Activated CD4-positive, alpha-beta T cell treated with anti-CD3 and anti-CD28 coated beads, Interleukin-2, amount 50 U/mL, for 16 hours (primary cell): ENCODE data around the gene ZBP1.

ENCODE experiments used
- DNase-seq: peaks from one replicate; pipeline ENCODE4 v3.0.0-alpha.2; 2020

ZBP1 gene

DNA sequence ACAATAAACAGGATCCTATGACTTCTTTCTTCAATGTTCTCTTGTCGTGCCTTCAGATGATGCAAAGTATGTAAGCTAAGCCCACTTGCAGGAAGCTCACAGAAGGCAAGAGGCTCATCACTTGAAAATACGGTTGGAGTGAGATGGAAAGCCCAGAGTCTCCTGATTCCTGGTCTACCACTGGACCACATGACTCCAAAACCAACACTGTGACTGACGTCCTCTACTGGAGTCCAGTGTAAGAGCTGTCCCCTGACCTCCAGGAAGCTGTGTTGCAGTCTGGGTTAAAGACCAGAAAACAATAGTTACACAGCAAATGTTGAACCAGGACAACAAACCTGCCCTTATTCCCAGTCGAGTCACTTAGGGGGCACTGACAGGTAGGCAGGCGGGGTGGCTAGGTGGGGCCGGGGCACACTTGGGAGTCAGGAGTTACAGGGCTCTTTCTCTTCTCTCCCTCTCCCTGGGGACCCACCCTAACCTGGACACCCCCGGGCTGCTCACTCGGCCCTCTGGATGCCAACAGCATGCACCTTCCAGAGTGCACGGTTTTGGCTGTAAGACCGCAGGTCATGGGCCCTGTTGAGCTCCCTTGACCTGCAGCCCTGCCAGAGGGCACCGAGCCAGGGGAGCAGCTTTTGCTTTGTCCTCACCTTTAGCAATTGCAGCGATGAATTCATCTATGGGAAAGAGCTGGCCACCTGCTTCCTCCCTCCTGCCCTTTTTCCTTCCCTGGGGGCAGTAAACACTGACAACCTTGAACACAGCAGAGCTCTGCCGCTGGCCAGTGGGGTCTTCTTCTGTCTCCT lies 51.9 kb downstream of the ZBP1 start:
- DNase-seq: no peak

DNA sequence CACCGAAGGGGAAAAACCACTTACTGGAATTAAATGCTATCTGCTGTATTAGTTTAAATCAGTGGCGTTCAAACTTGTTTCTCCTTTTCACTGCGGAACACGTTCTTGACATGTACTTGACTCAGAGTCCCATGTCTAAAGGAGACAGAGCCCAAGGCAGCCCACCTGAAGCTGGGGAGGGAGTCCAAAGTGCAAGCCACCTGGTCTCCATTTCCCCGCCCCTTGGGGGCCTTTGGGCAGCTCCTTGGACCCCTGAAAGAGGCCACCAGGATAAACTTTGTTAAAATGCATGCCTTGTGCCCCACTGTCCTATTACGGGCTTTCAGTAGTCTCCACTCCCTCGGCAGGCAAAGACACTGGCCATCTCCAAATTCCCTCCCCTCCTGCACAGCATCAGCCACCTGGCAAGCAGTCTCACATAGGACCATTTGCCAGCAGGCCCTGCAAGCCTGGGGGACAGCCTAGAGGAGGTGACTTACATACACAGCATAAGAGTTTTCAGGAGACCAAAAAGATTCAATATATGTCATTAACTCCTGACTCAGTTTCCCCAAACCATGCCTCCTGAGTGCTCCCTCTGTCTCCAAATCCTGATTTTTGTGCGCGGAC lies 52.7 kb downstream of the ZBP1 start:
- DNase-seq: no peak

DNA sequence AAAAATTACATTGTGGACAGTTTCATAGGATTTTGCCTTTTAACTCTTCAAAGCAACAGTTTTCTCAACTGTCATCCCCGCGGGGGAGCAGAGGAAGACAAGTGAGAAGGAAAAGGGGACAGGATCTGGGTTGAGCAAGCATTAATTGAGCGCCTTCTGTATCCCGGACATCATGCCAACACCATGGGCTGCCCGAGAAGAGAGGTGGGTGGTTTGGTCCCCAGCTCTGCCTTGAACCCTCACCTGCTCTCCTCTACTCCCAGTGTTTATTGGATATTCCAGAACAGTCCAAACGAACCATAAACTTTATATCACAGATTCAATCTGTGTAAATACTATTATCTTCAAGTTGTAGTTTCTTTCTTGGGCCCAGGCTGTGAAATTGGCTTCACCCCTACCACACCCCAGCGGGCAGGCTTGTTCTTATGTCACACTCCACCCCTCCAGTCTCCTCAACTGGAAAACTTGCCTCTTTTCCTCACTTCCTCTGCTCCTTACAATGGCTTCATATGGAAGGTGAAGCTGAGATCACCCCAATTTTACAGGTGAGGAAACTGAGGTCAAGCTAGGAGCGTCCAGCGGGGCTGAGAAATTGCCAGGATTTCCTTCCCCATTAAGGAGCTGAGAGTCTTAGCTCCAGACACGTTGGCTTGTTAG lies 53.3 kb downstream of the ZBP1 start:
- no peak for DNase-seq

DNA sequence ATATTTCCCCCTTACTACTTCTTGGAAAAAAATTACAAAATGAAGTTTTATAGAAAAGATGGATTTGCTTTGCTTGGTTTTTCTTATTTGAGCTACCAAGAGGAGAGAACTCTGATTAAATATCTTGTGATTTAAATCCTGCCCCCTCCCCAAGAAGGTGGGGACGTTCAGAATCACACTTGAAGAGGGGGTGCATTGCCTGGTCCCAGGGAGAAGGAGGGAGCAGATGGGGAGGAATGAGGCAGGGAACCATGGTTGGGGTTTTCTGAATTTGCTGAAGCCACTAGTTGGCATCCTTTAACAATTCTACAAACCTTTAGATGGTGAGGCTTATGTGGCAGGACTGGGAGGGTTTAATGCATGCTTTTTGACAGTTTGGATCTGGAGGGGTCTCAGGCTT lies 53.8 kb downstream of the ZBP1 start:
- no peak for DNase-seq

DNA sequence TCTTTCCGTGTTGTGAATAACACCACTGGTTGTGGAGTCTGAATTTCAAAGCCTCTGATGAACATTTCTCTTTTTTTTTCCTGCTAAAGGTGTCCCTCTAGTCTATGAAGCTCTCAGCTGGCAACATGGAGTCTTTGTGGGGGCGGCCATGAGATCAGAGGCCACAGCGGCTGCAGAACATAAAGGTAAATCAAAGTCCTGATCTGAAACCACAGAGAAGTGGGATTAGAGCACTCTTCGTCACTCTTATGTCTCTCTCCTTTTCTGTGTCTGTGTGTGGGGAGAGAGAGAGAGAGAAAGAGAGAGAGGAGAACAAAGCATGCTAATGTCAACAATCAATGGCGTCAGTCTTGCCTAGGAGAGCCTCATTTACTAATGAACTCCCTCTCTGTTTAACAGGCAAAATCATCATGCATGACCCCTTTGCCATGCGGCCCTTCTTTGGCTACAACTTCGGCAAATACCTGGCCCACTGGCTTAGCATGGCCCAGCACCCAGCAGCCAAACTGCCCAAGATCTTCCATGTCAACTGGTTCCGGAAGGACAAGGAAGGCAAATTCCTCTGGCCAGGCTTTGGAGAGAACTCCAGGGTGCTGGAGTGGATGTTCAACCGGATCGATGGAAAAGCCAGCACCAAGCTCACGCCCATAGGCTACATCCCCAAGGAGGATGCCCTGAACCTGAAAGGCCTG lies 55.1 kb downstream of the ZBP1 start:
- DNase-seq: no peak

DNA sequence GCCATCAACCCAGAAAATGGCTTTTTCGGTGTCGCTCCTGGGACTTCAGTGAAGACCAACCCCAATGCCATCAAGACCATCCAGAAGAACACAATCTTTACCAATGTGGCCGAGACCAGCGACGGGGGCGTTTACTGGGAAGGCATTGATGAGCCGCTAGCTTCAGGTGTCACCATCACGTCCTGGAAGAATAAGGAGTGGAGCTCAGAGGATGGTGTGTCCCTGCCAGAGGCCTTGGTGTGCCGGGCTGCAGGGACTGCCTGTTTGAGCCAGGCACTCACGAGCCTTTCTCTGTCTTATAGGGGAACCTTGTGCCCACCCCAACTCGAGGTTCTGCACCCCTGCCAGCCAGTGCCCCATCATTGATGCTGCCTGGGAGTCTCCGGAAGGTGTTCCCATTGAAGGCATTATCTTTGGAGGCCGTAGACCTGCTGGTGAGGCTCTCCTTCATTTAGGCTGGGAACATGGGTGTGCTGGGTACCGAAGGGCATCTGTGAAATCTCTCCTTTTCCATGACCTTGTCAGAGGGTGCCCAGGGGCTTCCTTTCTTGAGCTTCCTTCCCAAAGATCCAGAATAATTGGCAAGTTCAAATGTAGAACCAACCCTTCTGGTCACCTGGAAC lies 55.9 kb downstream of the ZBP1 start:
- DNase-seq: no peak

DNA sequence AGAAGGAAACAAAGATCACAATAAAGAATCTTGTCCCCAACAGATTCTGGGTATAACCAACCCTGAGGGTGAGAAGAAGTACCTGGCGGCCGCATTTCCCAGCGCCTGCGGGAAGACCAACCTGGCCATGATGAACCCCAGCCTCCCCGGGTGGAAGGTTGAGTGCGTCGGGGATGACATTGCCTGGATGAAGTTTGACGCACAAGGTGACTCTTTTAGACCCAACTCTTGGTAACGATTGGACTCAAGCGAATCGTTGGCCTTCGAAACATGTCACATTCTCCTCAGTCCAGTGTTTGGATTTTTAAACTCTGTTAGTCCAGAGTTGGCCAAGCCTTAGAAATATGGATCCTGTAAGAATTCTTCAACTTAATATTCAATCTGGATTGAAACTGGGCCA lies 56.7 kb downstream of the ZBP1 start:
- no peak for DNase-seq

DNA sequence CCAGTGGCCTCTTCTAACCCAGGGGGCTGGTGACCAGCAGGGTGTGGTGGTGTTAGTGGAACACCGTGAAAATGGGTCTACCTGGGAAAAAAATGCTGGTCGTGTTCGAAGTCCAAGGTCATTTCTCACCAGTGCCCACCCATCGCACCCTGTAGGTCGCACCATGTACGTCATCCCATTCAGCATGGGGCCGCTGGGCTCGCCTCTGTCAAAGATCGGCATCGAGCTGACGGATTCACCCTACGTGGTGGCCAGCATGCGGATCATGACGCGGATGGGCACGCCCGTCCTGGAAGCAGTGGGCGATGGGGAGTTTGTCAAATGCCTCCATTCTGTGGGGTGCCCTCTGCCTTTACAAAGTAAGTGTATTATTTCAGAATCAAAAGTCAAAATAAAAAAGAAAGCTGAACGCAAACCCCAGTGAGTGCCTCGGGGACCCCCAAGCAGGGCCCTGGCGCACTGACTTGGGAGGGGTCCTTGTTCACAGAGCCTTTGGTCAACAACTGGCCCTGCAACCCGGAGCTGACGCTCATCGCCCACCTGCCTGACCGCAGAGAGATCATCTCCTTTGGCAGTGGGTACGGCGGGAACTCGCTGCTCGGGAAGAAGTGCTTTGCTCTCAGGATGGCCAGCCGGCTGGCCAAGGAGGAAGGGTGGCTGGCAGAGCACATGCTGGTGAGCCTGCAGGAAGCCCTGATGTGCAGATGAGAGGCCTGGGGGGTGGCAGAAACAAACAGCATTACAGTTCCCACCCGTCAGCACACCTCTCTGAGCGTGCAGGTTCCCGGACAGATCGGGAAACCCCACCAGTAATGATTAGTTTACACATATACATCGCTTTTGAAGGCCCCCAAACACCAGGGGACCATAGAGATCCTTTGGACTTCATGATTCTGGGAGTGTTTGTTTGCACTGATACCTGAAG lies 57.4 kb downstream of the ZBP1 start:
- no peak for DNase-seq

DNA sequence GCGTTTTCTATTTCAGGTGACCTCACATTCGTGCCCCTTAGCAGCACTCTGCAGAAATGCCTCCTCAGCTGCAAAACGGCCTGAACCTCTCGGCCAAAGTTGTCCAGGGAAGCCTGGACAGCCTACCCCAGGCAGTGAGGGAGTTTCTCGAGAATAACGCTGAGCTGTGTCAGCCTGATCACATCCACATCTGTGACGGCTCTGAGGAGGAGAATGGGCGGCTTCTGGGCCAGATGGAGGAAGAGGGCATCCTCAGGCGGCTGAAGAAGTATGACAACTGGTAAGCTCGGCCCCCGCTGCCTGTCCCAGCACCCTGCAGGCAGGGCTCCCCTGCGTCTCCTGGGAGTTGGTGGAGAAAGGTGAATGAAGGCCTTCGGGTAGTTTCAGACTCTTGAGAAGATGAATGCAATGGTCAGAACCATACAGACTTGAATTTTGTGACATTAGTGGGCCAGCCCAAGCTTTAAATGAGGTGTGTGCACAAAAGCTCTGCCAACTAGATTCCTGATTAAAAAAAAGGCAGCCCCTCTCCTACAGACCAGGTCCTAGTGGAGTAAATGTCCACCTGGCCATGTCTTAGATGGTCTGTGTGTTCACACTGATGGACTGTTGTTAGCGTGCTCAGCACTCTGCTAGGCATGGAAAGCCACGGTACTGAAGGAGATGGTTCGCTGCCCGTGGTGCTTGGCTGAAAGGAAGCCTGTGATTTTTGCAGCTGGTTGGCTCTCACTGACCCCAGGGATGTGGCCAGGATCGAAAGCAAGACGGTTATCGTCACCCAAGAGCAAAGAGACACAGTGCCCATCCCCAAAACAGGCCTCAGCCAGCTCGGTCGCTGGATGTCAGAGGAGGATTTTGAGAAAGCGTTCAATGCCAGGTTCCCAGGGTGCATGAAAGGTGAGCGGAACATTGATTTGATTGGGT lies 58.6 kb downstream of the ZBP1 start:
- DNase-seq: no peak

DNA sequence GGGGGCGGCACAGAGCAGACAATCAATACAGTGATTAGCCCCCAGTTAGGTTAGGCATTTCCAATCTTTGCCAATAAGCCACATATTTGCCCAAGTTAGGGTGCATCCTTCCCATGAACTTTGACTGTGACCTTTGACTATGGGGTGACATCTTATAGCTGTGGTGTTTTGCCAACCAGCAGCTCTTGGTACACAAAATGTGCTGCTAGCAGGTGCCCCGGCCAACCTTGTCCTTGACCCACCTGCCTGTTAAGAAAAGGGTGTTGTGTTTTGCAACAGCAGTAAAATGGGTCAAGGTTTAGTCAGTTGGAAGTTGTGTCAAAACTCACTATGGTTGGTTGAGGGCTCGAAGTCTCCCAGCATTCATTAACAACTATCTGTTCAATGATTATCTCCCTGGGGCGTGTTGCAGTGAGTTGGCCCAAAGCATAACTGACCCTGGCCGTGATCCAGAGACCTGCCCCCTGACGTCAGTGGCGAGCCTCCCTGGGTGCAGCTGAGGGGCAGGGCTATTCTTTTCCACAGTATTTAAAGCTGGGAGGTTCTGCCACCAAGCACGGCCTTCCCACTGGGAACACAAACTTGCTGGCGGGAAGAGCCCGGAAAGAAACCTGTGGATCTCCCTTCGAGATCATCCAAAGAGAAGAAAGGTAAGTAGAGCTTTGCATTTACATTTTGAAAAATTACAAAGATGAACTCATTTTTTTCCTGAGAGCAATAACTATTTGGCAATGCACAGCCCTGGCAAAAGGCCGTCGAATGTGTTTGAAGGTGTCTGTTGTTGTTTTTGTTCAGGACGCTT lies 59.5 kb downstream of the ZBP1 start, which contains the start of gene PCK1:
Gene PCK1, plus strand, starts transcription at position 557 of the 802 bp plus-strand sequence. CDS start 302 bp downstream, outside the sequence.
- DNase-seq: no peak

DNA sequence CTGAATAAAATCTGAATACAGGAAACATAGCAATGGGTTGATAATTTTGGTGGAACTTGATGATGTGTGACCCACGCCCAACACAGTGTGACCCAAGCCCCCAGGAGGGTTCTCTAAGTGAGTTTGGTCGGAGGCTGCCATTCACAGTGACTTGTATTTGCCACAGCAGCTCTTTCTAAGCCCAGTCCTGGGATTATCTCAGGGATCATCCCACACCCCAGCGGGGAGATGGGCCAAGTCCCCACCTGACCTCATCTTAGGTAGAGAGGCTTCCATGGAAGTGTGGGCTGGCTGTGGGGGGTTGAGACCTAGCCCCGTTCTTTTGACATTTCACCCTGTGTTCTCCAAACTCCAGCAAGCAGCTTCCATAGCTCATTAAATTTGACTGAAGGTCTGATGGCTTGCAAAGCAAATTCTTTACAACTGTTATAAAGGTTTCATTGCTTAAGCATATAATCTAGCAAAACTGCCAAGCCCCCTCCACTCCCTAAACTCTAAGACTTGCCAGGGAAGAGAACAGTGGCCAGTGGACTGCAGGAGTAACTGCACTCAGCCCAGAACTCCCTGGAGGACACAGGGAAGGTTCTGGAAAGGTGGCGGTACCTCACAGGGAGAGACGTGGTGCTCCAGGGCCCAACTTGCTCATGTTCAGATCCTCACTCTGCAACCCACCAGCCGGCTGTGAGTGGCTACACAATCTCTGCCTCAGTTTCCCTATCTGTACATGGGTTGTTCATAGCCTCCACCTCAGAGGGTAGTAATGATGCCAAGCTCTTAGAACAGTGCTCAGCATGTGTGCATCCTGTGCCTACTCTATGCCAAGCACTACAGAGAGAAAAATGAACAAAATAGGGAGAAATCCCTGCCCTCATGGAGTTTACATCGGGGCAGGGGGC lies 60.3 kb downstream of the ZBP1 start:
- no peak for DNase-seq

DNA sequence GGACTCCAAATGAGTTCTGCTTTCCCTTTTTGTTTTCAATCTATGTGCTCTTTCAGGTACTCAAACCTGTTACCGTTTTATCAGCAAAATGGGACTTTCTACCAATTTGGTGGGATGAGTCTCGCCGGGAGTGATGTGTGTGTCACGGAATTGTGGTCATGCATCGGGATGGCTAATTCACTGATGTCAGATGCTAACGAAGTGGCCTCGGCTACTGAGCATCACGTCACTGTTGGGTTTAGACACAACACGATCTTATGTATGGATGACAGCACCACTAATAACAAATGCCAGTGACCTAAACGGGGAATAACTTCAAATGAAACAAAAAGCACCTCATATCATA lies 61.0 kb downstream of the ZBP1 start:
- DNase-seq: no peak

DNA sequence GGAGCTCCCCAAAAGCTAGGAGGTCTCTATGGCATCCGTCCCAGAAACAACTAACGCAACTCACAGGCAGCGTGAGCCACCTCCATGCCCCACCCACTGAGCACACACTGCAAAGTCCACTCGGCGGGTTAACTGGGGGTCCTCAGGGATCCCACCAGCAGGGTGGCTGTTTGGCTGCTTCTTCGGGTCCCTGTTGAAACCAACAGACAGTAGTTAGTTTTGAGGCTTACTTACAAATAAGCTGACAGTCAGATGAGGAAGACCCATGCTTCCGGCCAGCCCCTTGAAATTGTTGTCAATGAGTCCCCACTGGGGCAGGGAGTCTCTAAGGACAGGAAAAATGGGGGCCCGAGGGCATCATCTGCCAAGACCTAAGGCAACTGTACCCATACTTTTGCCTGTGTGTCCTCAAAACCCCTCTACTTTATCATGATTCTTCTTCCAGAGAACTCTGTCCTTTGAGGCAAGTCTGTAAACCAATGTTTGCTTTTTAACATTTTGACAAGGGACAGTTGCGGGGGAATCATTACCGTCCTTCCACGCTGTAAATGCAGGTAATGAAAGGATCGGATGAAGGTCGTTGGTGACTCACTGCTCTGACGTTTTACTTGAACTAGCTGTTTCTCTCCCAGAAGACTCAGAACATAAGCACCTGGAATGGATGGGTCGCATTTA lies 61.5 kb downstream of the ZBP1 start:
- no peak for DNase-seq

DNA sequence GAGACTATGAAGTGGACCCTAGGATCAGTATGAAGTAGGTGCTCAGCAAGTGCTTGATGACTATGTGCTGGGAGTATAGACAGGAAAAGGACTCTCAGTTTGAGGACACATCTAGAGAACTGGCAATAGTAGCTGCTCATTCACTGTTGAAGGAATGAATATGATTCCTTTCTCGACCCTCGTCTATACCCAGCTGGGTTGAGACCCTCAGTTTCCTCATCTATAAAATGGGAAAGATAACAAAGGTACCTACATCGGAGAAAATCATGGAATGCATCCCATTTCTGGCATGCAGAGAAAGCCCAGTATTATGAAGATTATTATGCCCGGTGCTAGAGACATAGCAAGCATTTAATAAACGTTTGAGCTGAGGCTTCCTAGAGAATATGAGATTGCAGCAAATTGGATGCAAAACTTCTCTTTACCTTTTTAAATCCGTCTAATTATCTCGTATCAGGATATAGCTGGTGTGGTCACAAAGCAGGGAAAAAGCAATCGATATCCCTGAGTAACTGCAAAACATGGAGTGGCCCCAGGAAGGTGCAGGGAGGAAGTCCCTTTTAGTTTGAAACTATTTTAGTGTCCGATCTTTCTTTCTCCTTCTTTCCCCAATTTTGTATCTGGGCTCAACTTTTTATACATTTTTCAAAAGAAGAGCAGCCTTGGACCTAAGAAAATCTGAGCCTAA lies 62.2 kb downstream of the ZBP1 start:
- no peak for DNase-seq

DNA sequence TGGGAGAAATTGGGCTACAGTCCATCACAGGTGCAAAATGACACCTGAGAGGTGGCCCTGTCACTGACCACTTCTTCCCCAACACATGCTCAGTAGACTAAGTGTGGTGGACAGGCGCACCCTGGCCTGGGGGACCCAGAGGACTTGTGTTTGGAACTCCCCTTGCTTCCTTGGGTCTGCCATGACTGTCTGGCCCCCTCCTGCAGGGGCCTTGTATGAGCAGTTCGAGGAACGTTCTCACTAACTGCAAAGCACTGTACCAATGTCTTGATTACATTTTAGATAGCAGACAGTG lies 63.3 kb downstream of the ZBP1 start:
- no peak for DNase-seq

DNA sequence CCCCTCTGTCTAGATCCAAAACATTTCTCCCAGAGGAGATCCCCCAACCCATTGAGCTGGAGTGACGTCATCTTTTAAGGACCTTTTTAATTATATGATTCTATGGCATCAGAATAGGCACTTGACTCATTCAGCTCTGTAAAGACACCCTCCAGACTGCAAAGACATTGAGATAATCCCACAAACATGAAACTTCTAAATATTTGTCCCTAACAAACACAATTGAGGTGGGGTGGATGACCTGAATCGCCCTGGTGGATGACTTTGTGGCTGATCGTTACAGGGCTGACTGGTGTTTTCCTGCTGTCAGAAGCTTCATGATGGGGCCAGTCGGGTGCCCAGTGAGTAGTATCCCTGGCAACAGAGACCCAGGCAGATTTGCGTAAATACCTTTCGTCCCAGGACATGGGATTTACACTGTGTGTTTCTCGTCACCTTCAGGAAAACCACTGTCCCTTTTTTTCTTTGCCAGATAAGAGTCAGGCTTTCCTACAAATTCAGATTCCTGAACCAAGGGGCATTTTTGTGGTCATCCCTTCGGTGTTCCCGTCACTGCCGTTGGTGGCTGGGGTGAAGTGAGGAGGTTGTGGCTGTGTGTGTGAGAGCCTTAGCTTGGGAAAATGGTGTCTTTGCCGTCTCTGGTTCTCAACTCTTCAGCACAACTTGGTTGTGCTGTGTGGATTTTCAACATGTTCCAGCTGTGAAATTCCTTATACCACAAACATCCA lies 64.6 kb downstream of the ZBP1 start:
- DNase-seq: no peak
